GM21381 (cell line): Measurements from ENCODE around the gene MEPE.

ENCODE experiments used
- ATAC-seq: cut with Tn5 transposase; IDR thresholded peaks from one replicate; pipeline ENCODE4 v1.9.1; 2021; ENCODE audit warnings: mild to moderate bottlenecking, moderate library complexity; ENCODE audit not compliant: unreplicated experiment

The MEPE gene

DNA sequence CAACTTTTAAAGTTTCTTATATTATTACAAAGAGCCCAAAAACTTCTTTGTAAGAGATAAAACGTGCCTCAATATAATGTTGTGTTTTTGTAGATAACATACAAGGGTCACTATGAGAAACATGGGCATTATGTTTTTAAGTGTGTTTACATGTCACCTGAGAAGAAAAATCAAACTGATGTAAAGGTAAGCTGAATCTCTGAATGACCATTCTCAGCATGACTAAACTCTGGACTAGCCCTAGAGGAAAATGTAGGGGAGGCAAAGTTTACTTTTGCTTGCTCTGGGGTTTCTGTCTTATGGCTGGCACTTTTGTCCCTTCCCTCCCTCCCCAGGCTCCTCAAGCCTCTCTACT is 6.8 kb downstream of the MEPE start:
- ATAC-seq = no peak

DNA sequence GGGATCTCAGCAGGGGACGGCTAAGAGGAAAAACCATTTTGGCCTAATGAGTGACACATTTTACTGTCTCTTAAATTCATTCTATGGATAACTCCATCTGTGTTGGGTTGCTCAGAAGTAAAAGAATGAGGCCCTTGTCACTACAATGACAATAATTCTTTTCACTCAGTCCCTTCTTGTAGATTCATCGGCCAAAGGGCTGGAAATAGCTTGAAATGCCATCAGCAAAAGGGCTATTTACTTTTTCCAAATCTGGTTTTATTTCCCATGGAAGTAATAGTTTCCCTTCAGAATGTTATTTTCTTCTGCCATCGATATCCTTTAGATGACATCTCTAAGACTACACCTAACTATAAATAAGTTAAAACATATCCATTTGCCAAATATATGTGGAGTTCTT is 7.4 kb downstream of the MEPE start:
- ATAC-seq = no peak

DNA sequence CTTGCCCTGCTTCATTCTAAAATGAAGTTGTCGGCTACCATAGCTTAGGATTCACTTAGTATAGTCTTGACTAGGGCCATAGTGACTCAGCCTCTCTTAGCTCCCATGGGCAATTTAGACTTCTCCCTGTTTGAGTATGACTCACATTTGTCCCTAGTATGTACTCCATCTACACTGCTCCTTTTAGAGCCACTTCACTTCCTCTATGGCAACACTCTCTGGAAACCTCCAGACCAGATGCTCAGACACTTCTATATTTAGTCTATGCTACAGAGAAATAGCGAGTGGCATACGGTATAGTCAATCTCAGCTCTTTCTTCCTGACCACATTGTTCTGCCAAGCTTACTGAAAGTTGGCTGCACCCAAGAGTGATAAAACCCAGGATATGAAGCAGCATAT is 11.2 kb downstream of the MEPE start:
- ATAC-seq = no peak

- no peak for ATAC-seq
Observed at GRCh38 chr4:87844452-87844851, 11.7 kb downstream of the MEPE start.

- no peak for ATAC-seq
Observed at GRCh38 chr4:87846226-87846625, 13.5 kb downstream of the MEPE start.

- peak; percentile 80 for ATAC-seq
Observed at GRCh38 chr4:87848622-87849351, 16.0 kb downstream of the MEPE start.

GRCh38 chr4:87849612-87850011 is 16.8 kb downstream of the MEPE start:
- ATAC-seq = no peak

DNA sequence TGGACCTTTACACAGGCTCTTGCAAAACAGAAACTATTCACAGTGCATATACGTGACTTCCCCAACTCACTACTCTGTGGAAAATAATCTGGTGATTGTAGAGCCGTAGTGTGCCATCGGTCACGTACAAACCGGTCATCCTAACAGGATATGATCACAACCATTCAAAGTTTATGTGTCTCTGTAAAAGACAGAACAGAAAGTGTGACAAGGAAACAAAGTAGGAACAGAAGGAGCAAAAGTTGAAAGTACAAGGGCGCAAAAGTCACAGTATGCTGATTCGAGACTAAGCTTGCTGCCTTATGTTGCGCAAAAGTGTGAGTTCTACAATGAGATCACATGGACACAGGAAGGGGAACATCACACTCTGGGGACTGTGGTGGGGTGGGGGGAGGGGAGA is 18.6 kb downstream of the MEPE start:
- no peak for ATAC-seq

- ATAC-seq = no peak
Observed at GRCh38 chr4:87851953-87852352, 19.2 kb downstream of the MEPE start.

DNA sequence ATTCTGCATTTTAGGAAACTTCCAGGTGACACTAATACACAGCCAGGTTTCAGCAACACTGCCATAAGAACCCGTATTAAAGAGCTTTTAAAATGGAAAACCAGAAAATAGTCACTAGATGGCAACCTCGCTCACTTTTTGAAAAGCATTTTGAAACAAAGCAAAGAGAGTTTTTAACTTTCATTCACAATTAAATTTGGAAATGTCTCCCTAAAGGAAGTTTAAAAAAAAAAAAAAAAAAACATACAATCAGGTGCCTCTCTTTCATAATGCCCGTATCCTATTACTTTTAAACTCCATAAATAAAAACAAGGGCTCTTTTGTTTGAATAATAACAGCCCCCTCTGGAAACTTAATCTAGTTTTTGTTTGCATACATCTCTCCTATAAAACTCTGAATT is 20.3 kb downstream of the MEPE start:
- no peak for ATAC-seq

- no peak for ATAC-seq
Observed at GRCh38 chr4:87853891-87854290, 21.1 kb downstream of the MEPE start.

DNA sequence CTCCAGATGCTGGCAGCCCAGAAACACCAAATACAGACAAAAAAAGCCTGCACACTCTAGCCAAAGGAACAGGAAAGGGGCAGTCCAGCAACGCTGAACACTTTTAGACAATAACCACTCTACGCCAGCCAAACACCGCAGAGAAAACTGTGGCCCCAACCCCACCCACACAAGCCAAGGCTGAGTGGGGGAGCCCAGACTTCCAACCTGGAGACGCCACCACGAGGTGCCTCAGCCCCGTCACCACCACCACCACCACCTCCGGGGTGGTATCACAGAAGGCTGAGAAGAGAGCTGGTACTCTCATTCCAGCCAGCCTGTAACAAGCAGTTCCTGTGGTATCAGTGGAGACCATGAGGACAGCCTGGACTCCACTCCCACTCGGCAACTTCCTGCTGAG is 22.8 kb downstream of the MEPE start:
- no peak for ATAC-seq

DNA sequence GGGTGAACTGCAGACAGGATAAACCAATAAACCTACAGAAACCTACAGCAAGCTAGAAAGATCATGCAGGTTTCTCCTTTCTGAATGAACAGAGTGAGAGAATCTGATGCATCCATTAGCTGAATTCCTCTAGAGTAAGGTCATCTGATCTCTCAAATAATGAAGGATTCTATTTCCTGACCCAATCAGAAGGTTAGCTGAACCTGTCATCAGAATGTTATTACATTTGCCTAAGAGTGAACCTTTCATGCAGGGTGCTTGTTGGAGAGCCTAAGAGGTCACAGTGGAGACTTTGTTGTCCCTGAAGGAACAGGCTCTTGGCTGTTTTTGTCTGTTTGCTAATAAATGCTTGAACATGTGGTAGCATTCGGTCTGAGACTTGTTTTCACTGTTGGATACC is 24.0 kb downstream of the MEPE start:
- no peak for ATAC-seq

GRCh38 chr4:87857789-87858188 is 25.0 kb downstream of the MEPE start:
- no peak for ATAC-seq

GRCh38 chr4:87862236-87862635 is 29.5 kb downstream of the MEPE start:
- no peak for ATAC-seq

GRCh38 chr4:87863486-87863885 is 30.7 kb downstream of the MEPE start:
- no peak for ATAC-seq

DNA sequence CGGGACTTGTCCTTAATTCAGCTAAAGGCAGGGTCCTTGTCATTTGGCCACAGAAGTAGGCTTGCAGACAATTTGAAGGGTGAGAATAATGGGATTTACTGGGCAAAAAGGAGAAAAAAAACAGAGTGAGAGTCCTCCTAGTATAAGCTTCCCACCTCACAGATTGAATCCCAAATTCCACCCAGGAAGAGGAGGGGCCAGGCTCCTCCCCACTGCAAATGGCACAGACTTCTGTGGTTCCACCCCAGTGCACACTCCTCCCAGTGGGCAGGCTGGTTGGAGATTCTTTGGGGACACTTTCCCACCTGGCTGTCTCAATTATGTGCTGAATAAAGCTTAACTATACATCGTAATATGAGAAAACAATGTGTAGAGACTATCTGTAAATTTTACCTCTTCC is 31.6 kb downstream of the MEPE start:
- ATAC-seq = no peak

- ATAC-seq = no peak
Observed at GRCh38 chr4:87865288-87865687, 32.5 kb downstream of the MEPE start.

- no peak for ATAC-seq
Observed at GRCh38 chr4:87865960-87866598, 33.3 kb downstream of the MEPE start.

GRCh38 chr4:87868522-87868921 is 35.8 kb downstream of the MEPE start:
- no peak for ATAC-seq

DNA sequence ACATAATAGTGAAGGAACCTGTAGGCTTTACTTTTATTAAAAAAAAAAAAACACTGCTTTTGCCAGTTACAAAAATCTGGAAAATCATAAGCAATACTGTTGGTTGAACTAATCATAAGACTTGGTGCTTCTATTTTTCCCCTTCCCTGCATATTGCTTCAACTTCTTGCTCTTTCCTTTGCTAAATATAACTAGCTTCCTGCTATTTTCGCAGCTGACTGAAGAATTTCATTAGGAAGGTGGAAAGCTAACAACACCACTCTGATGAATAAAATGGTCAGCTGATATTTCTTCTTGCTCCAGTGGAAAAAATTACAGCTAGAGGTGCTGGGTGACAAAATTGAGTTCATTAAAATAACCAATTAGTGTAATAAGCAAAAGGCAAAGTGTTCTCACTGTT is 39.3 kb downstream of the MEPE start:
- no peak for ATAC-seq

DNA sequence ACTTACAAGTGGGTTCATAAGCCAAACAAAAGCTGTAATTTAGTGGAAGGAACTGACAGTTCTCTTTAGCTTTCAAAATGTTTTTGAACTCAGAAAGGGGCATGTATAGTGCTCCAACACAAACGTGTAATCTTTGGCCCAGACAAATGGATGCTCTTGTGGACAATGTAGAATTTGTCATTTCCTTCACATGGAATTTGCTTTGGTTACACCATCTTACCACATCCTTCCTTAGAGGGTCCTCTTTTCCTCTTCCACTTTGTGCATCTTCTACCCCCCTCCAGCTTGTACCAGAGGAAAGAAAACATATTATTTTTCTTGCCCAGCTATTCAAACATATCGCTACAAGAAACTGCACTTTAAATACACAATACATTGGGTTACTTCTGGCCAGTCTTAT is 42.4 kb downstream of the MEPE start:
- ATAC-seq = no peak

DNA sequence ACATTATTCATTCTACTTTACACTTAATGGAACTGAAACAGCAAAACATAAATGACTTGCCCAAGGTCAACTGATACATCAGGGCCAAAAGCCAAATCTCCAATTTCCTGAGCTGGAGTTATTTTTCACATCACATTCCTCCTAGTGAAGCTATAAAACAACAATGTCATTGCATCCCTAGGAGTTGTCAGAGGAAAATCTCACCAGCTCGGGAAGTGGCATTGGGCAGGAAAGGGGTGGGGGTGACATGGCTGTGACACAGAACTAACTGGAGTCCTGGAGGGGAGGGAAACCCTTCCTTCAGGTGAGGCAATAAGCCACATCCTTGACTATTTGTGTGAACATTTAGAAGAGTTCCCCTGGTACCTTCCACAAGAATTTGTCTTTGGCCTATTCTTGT is 47.3 kb downstream of the MEPE start:
- no peak for ATAC-seq
